WTC11 (cell line): ENCODE measurements around the gene ECM2. TPM values are rescaled to one million over a fixed set of nuclear protein-coding genes. Genes with fewer than 3 reads are reported as not detected.

ENCODE experiments used
- ATAC-seq: fragments of 200-7000 bp; cut with Tn5 transposase; 2 replicates; pipeline ENCODE4 v1.10.0; 2021; ENCODE audit warnings: mild to moderate bottlenecking, moderate library complexity
- CTCF ChIA-PET: fragments of 300-600 bp; sonication (Branson Sonifier 250); formaldehyde crosslinking; loops from one replicate; lab custom pipeline; 2021; ENCODE audit warnings: antibody characterized with exemption; lab: Charles Lee
- POLR2A ChIA-PET: fragments of 350-600 bp; sonication (Branson Sonifier 250); formaldehyde crosslinking; loops from one replicate; lab custom pipeline; 2021; ENCODE audit warnings: antibody characterized with exemption; lab: Charles Lee
- DNase-seq: peaks from one replicate; pipeline ENCODE4 v3.0.0; 2021; ENCODE audit warnings: low spot score
- H3K27ac Mint-ChIP-seq: 2 replicates; pipeline ENCODE4 v1.8.0; 2021; ENCODE audit warnings: mixed read lengths
- H3K27me3 Mint-ChIP-seq: 2 replicates; pipeline ENCODE4 v1.8.0; 2021; ENCODE audit warnings: low read depth, mild to moderate bottlenecking, moderate library complexity, mixed read lengths
- H3K36me3 Mint-ChIP-seq: 2 replicates; pipeline ENCODE4 v1.8.0; 2021; ENCODE audit warnings: mixed read lengths
- H3K4me1 Mint-ChIP-seq: 2 replicates; pipeline ENCODE4 v1.8.0; 2022; ENCODE audit warnings: mixed read lengths
- H3K4me3 Mint-ChIP-seq: 2 replicates; pipeline ENCODE4 v1.8.0; 2021; ENCODE audit warnings: mild to moderate bottlenecking, moderate library complexity, mixed read lengths
- H3K9me3 Mint-ChIP-seq: 2 replicates; pipeline ENCODE4 v1.8.0; 2021; ENCODE audit warnings: mixed read lengths
- GABPB1 ChIP-seq: sonication (generic); formaldehyde crosslinking; IDR thresholded peaks from 2 replicates; pipeline ENCODE4 v1.8.1; 2023; ENCODE audit warnings: mild to moderate bottlenecking, missing genetic modification reagents
- NFYB ChIP-seq: sonication (generic); formaldehyde crosslinking; conservative IDR thresholded peaks from 2 replicates; pipeline ENCODE4 v1.8.0; 2022; ENCODE audit warnings: low read depth, missing genetic modification reagents
- PRDM15 ChIP-seq: sonication (generic); formaldehyde crosslinking; IDR thresholded peaks from 2 replicates; pipeline ENCODE4 v1.8.0; 2022; ENCODE audit warnings: missing genetic modification reagents
- ZBTB43 ChIP-seq: sonication (generic); formaldehyde crosslinking; IDR thresholded peaks from 2 replicates; pipeline ENCODE4 v1.8.1; 2023; ENCODE audit warnings: mild to moderate bottlenecking, missing genetic modification reagents
- microRNA-seq: library from miRNA; unstranded; fragments of <30 nt; microRNA quantifications from one replicate; pipeline ENCODE4 v1.2.0, GENCODE V29; 2022; ENCODE audit warnings: borderline number of aligned reads
- total RNA-seq: library from RNA; stranded (reverse); gene quantifications from 3 replicates; pipeline ENCODE4 v1.2.3, GENCODE V29; 2021
- TF ChIP-seq, protein P1 (sequence below): fragments of 250-450 bp; sonication (Bioruptor Pico); IDR thresholded peaks from 2 replicates; pipeline ENCODE4 v1.9.0; 2021; ENCODE audit warnings: moderate library complexity, mild to moderate bottlenecking, inconsistent platforms, borderline replicate concordance

The ECM2 gene
- total RNA-seq, 1 experiment from 2014 or later, result not detected

GRCh38 chr9:92446536-92446935 lies 89.3 kb downstream of the ECM2 start:
- 0 out of 2 replicates have a peak, but pooled peaks cover 3% of the 10 kb centered on the region for H3K36me3 Mint-ChIP-seq
- no peak for DNase-seq
- ATAC-seq, result no peak
- H3K4me3 Mint-ChIP-seq, result no peak overlapping the region
- TF ChIP-seq NFYB (no peak), GABPB1 (CRISPR knock-in tag) (no peak), ZBTB43 (no peak), PRDM15 (CRISPR knock-in tag) (no peak)
- TF ChIP-seq, protein P1, sequence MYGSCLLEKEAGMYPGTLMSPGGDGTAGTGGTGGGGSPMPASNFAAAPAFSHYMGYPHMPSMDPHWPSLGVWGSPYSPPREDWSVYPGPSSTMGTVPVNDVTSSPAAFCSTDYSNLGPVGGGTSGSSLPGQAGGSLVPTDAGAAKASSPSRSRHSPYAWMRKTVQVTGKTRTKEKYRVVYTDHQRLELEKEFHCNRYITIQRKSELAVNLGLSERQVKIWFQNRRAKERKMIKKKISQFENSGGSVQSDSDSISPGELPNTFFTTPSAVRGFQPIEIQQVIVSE, result no peak
- ChIA-PET POLR2A (interaction anchor here (0.6 to 0.7 kb wide), 2 partner anchors 703 to 1896 kb away, joined by 4 read pairs; no protein-coding TSS in a partner anchor), CTCF (interaction anchor here (0.6 to 0.7 kb wide), 3 partner anchors 147 to 308 kb away, joined by 4 to 5 read pairs (median 4); no protein-coding TSS in a partner anchor)
- H3K27me3 Mint-ChIP-seq, result no peaks in the 10 kb centered on the region; the same call in 1 of the 2 replicates
- H3K9me3 Mint-ChIP-seq, result peaks cover 8% of the 10 kb centered on the region
- H3K4me1 Mint-ChIP-seq, result peaks cover 8% of the 10 kb centered on the region
- no peak overlapping the region for H3K27ac Mint-ChIP-seq

Small RNAs within 50 kb of the gene (microRNA-seq; reads per million reads assigned to microRNA genes)
- gene MIR4670, result not detected

Other genes with a start within 250 kb of the ECM2 start
- gene IARS1, start 242.3 kb downstream of the ECM2 start, total RNA-seq, result 198 to 220 TPM (median 199 TPM) in 3 replicates
- 26.6 to 32.3 TPM (median 32.2 TPM) in 3 replicates for gene NOL8, start 210.6 kb downstream of the ECM2 start, total RNA-seq
- 12.2 to 15.0 TPM (median 14.3 TPM) in 3 replicates for gene CENPP, start 210.0 kb downstream of the ECM2 start, total RNA-seq
- gene OGN, start 131.4 kb downstream of the ECM2 start, total RNA-seq, result 0.11 TPM in 1 of 3 replicates, not detected in the others
- gene OMD, start 111.5 kb downstream of the ECM2 start, total RNA-seq, result not detected in 3 replicates
- not detected in 3 replicates for gene ASPN, start 53.5 kb downstream of the ECM2 start, total RNA-seq
- 8.1 to 9.4 TPM (median 8.6 TPM) in 3 replicates for gene IPPK, start 134.1 kb upstream of the ECM2 start, total RNA-seq
- gene BICD2, start 228.8 kb upstream of the ECM2 start, total RNA-seq, result 30.8 to 38.7 TPM (median 31.4 TPM) in 3 replicates